ENCODE results near the gene CAPZB.

GRCh38 chr1:19401535-19401889, 83.8 kb downstream of the CAPZB start:
- no peak for TF ChIP-seq CTCF (conservative IDR thresholded peaks at IDR 0.05 in 1 of 2, IDR thresholded peaks at IDR 0.05 in 1 of 2; ENCODE audit: extremely low read depth in 1 of 2, insufficient read depth in 1 of 2, low read depth in 1 of 2, low read length in 2 of 2)
- no peak for TF ChIP-seq EZH2 (IDR thresholded peaks at IDR 0.05; ENCODE audit: borderline replicate concordance, low read length)

Measured in mammary epithelial cell (primary cell).